BLaER1 treated with 17β-estradiol and CSF1 and Interleukin-3, amounts not matched to agents 10 nM and 100 nM (cell line): ENCODE results near the gene ABCC6.
"Not testable (repeated sequence)": the region's sequence is repeated elsewhere in the genome, so short reads cannot be mapped to it uniquely, and the experiment has no call there.

ENCODE experiments used
- H3K27ac ChIP-seq, 11 experiments: shearing (Covaris generic); formaldehyde crosslinking; 2 replicates each; pipeline ENCODE4 v1.8.1; 2022
- H3K27me3 ChIP-seq, 11 experiments: shearing (Covaris generic); formaldehyde crosslinking; 2 replicates each; pipeline ENCODE4 v1.8.1; 2022
- H3K36me3 ChIP-seq, 11 experiments: shearing (Covaris generic); formaldehyde crosslinking; 2 replicates each; pipeline ENCODE4 v1.8.1; 2022
- H3K4me1 ChIP-seq, 10 experiments: shearing (Covaris generic); formaldehyde crosslinking; 2 replicates each; pipeline ENCODE4 v1.8.1; 2022
- H3K4me2 ChIP-seq, 11 experiments: shearing (Covaris generic); formaldehyde crosslinking; 2 replicates each; pipeline ENCODE4 v1.8.1; 2022
- H3K4me3 ChIP-seq, 10 experiments: shearing (Covaris generic); formaldehyde crosslinking; 2 replicates each; pipeline ENCODE4 v1.8.1; 2022
- H3K9ac ChIP-seq, 11 experiments: shearing (Covaris generic); formaldehyde crosslinking; 2 replicates each; pipeline ENCODE4 v1.8.1; 2022
- H3K9me3 ChIP-seq, 11 experiments: shearing (Covaris generic); formaldehyde crosslinking; replicated peaks in 1 of 11; 2 replicates each; pipeline ENCODE4 v1.8.1; 2022
- H4K20me1 ChIP-seq, 11 experiments: shearing (Covaris generic); formaldehyde crosslinking; 2 replicates each; pipeline ENCODE4 v1.8.1; 2022

Gene ABCC6

GRCh38 chr16:16211404-16211803, 11.9 kb downstream of the ABCC6 start:
- H3K4me3 ChIP-seq, H3K27ac ChIP-seq, H3K4me2 ChIP-seq, H3K36me3 ChIP-seq, H3K27me3 ChIP-seq, H3K9me3 ChIP-seq, H3K9ac ChIP-seq, H4K20me1 ChIP-seq: not testable (repeated sequence)
- peaks cover 0 to 44% (median 7%) of the 10 kb centered on the region in 10 experiments; a peak in 12 of 20 replicates for H3K4me1 ChIP-seq

- H3K9ac ChIP-seq, H3K36me3 ChIP-seq, H3K9me3 ChIP-seq, H3K27me3 ChIP-seq, H3K4me3 ChIP-seq, H4K20me1 ChIP-seq: not testable (repeated sequence)
- peak overlapping the region in 1 of 11 experiments; percentile 56; a peak in 1 of 22 replicates for H3K27ac ChIP-seq
- H3K4me2 ChIP-seq: peak overlapping the region in 3 of 11 experiments; percentile 21 to 51 (median 27); a peak in 3 of 22 replicates
- peaks cover 0 to 43% (median 7%) of the 10 kb centered on the region in 10 experiments; a peak in 12 of 20 replicates for H3K4me1 ChIP-seq
Observed at GRCh38 chr16:16208461-16208860, 14.8 kb downstream of the ABCC6 start.

DNA sequence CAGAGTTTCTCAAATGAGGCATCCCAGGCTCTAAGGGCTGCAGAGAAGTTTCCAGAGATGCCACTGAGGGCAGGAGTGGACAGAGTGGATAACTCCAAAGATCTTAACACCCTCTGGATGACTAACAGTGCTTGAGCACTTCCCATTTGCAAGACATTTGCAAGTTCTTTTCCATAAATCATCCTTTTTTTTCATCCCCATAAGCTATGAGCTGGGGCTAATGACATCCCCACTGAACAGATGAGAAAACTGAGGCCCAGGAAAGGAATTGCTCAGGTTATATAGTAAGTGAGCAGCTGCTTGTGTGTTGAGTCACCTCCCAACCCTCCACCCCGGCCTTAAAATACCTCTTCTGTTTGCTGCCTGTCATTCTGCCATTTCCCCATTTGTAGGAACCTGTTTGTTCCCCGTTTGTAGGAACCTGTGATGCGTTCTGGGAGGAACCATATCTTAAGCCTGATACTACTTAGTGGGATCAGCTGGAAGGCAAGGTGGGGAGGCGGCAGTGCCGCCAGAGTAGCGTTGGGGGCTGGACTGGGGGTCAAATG, 15.4 kb downstream of the ABCC6 start:
- H3K9ac ChIP-seq, H3K4me3 ChIP-seq, H3K9me3 ChIP-seq, H3K36me3 ChIP-seq, H3K27me3 ChIP-seq, H4K20me1 ChIP-seq: not testable (repeated sequence)
- Histone ChIP-seq H3K27ac (peak overlapping the region in 1 of 11 experiments; percentile 56; a peak in 2 of 22 replicates), H3K4me2 (peak overlapping the region in 3 of 11 experiments; percentile 21 to 51 (median 27); a peak in 3 of 22 replicates), H3K4me1 (peaks cover 0 to 37% (median 7%) of the 10 kb centered on the region in 10 experiments; a peak in 12 of 20 replicates)

DNA sequence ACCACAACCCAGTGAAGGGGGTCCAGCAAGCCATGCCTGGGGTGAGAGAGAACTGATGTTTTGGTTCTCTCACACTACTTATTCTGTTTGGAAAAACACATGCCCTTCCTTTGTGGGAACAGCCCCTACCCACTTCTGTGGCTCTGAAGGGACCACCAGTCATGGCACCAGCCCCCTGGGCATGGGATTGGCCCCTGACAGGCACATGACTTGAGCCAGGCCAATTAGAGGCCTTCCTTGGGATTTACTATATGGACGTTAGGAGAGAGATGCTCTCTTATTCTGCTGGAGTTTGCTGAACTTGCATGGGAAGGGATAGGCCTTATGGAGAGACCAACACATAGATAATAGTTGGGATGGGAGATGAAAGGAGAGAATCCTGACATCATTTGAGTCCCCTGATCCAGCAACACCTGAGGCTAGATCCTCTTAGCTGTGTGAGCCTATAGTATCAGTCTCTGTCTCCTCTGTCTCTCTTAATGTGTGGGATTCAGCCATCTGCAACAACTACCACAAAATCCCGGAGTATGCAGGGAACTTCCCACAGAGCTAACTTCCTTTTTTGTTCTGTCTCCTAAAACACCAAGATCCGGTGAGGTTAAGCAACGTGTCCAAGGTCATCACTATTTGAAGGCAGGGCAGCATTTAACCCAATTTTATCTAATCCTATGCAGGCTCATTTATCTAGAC, 16.1 kb downstream of the ABCC6 start:
- not testable (repeated sequence) for H4K20me1 ChIP-seq, H3K9me3 ChIP-seq, H3K36me3 ChIP-seq, H3K27me3 ChIP-seq, H3K4me3 ChIP-seq
- H3K9ac ChIP-seq: peak overlapping the region in 1 of 11 experiments; percentile 41; a peak in 1 of 22 replicates
- peaks cover 0 to 37% (median 8%) of the 10 kb centered on the region in 10 experiments; a peak in 13 of 20 replicates for H3K4me1 ChIP-seq
- peak overlapping the region in 3 of 11 experiments; percentile 17 to 66 (median 32); a peak in 3 of 22 replicates for H3K27ac ChIP-seq
- peak overlapping the region in 5 of 11 experiments; percentile 15 to 76 (median 54); a peak in 6 of 22 replicates for H3K4me2 ChIP-seq

- peaks cover 4 to 42% (median 12%) of the 10 kb centered on the region in 10 experiments; a peak in 16 of 20 replicates for H3K4me1 ChIP-seq
- H4K20me1 ChIP-seq, H3K9ac ChIP-seq: not testable (repeated sequence)
Observed at GRCh38 chr16:16205864-16206263, 17.4 kb downstream of the ABCC6 start.

DNA sequence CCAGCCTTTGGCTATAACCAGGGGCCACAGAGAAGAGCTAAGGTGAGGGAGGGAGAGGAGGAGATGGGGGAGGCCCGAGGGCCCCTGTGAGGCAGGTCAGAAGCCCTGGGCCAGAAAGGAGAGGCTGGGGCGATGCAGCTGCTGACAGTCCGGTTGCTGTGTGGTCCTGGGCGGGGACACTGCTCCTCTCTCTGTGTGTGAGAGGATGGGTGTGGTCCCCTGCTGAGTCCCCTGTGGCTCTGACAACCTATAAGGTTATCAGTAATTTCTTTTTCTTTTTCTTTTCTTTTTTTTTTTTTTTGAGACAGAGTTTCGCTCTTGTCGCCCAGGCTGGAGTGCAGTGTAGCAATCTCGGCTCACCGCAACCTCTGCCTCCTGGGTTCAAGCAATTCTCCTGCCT, 18.7 kb downstream of the ABCC6 start:
- H3K27ac ChIP-seq, H4K20me1 ChIP-seq, H3K4me3 ChIP-seq, H3K27me3 ChIP-seq, H3K36me3 ChIP-seq, H3K9ac ChIP-seq, H3K4me2 ChIP-seq, H3K9me3 ChIP-seq: not testable (repeated sequence)
- H3K4me1 ChIP-seq: peaks cover 8 to 36% (median 18%) of the 10 kb centered on the region in 10 experiments; a peak in 17 of 20 replicates

More at GRCh38 chr16:16205864-16206263, 17.4 kb downstream of the ABCC6 start:
- H3K9me3 ChIP-seq, H3K27me3 ChIP-seq, H3K4me3 ChIP-seq, H3K27ac ChIP-seq, H3K36me3 ChIP-seq: not testable (repeated sequence)
- H3K4me2 ChIP-seq: peak overlapping the region in 3 of 11 experiments; percentile 15 to 37 (median 35); a peak in 2 of 22 replicates

- not testable (repeated sequence) for H3K27ac ChIP-seq
- H3K4me1 ChIP-seq: peaks cover 8 to 36% (median 18%) of the 10 kb centered on the region in 10 experiments; a peak in 17 of 20 replicates
Observed at GRCh38 chr16:16203494-16203893, 19.8 kb downstream of the ABCC6 start.

DNA sequence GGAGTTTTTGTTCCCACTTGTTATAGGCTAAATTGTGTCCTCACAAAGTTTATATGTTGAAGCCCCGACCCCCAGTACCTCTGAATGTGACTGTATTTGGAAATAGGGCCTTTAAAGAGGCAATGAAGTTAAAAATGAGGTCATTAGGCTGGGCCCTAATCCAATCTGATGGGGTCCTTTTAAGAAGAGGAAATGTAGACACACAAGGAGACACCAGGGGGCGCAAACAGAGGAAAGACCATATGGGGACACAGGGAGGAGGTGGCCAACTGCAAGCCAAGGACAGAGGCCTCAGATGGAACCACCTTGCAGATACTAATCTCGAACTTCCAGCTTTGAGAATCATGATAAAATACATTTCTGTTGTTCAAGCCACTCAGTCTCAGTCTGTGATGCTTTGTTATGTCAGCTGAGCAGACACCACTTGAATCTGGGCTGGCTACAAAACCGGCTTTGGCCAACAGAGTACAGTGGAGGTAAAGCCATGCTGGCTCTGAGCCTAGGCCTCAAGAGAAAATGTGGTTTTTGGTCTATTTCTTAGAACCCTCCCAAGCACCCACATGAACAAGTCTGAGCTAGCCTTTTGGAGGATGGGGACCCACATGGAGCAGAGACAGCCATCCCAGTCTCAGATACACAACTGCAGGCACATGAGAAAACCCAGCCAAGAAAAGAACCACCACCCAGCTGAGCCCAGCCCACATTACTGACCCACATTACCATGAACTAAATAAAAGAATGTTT, 20.7 kb downstream of the ABCC6 start:
- not testable (repeated sequence) for H3K36me3 ChIP-seq, H3K4me3 ChIP-seq, H3K27ac ChIP-seq, H3K27me3 ChIP-seq, H3K9ac ChIP-seq, H4K20me1 ChIP-seq, H3K4me2 ChIP-seq, H3K9me3 ChIP-seq
- H3K4me1 ChIP-seq: peaks cover 9 to 39% (median 24%) of the 10 kb centered on the region in 10 experiments

More at GRCh38 chr16:16203494-16203893, 19.8 kb downstream of the ABCC6 start:
- not testable (repeated sequence) for H4K20me1 ChIP-seq, H3K9me3 ChIP-seq, H3K4me3 ChIP-seq, H3K4me2 ChIP-seq, H3K27me3 ChIP-seq, H3K9ac ChIP-seq, H3K36me3 ChIP-seq

GRCh38 chr16:16201880-16202279, 21.4 kb downstream of the ABCC6 start:
- H3K4me1 ChIP-seq: peaks cover 16 to 40% (median 29%) of the 10 kb centered on the region in 10 experiments
- H3K27ac ChIP-seq, H3K36me3 ChIP-seq, H3K27me3 ChIP-seq, H4K20me1 ChIP-seq, H3K9ac ChIP-seq, H3K4me3 ChIP-seq, H3K4me2 ChIP-seq, H3K9me3 ChIP-seq: not testable (repeated sequence)

- peaks cover 18 to 33% (median 25%) of the 10 kb centered on the region in 10 experiments for H3K4me1 ChIP-seq
- H3K36me3 ChIP-seq, H4K20me1 ChIP-seq, H3K27ac ChIP-seq, H3K4me2 ChIP-seq, H3K27me3 ChIP-seq, H3K4me3 ChIP-seq, H3K9me3 ChIP-seq, H3K9ac ChIP-seq: not testable (repeated sequence)
Observed at GRCh38 chr16:16200391-16200790, 22.9 kb downstream of the ABCC6 start.

GRCh38 chr16:16199428-16199827, 23.9 kb downstream of the ABCC6 start:
- not testable (repeated sequence) for H3K27me3 ChIP-seq, H3K9ac ChIP-seq, H3K4me3 ChIP-seq, H3K36me3 ChIP-seq, H3K27ac ChIP-seq, H4K20me1 ChIP-seq, H3K4me2 ChIP-seq, H3K9me3 ChIP-seq
- peaks cover 18 to 35% (median 26%) of the 10 kb centered on the region in 10 experiments for H3K4me1 ChIP-seq
